Esophagus (tissue), 2 donors: ENCODE data around the gene FOXB1. TPM values are rescaled to one million over a fixed set of nuclear protein-coding genes. Genes with fewer than 3 reads are reported as not detected.

ENCODE experiments used
- H3K27ac ChIP-seq, 2 donors: one replicate each; pipeline ENCODE4 v1.5.1; 2013; ENCODE audit warnings: low read depth in 2 of 2, mild to moderate bottlenecking in 2 of 2, inconsistent platforms in 1 of 2, low read length in 1 of 2, moderate library complexity in 1 of 2
- H3K27me3 ChIP-seq, 2 donors: one replicate each; pipeline ENCODE4 v1.6.1; 2013; ENCODE audit warnings: low read length in 2 of 2, control low read depth in 1 of 2, mild to moderate bottlenecking in 1 of 2; ENCODE audit not compliant: insufficient read depth in 2 of 2, control insufficient read depth in 1 of 2
- H3K36me3 ChIP-seq, 2 donors: one replicate each; pipeline ENCODE4 v1.6.1; 2013; ENCODE audit warnings: low read length in 1 of 2; ENCODE audit not compliant: control insufficient read depth in 2 of 2, insufficient read depth in 2 of 2
- H3K4me1 ChIP-seq, 2 donors: one replicate each; pipeline ENCODE4 v1.6.1; 2013; ENCODE audit warnings: low read length in 1 of 2; ENCODE audit not compliant: control insufficient read depth in 2 of 2, insufficient read depth in 2 of 2
- H3K4me3 ChIP-seq, 2 donors: one replicate each; pipeline ENCODE4 v1.5.1; 2013; ENCODE audit warnings: low read length in 2 of 2, mild to moderate bottlenecking in 2 of 2, low read depth in 1 of 2, moderate library complexity in 1 of 2
- H3K9me3 ChIP-seq, 2 donors: one replicate each; pipeline ENCODE4 v1.6.1; 2013; ENCODE audit warnings: mild to moderate bottlenecking in 2 of 2, low read depth in 1 of 2, low read length in 1 of 2, moderate library complexity in 1 of 2; ENCODE audit not compliant: control insufficient read depth in 2 of 2, insufficient read depth in 1 of 2
- WGBS, 2 donors: extraction: QIAGEN DNeasy Blood & Tissue Kit; methylation state at CpG; one replicate each; pipeline ENCODE4 v1.1.7; 2013; 5-methylcytosine and 5-hydroxymethylcytosine counted together
- polyA plus RNA-seq, 2 donors: library from polyadenylated mRNA; stranded (reverse); fragments of 200-250 nt; gene quantifications; one replicate each; pipeline ENCODE4 v1.2.3, GENCODE V29; 2013
- donor health status: healthy with polysubstance abuse.
- donor health status: Bipolar disorder and iron deficiency.

The FOXB1 gene
- polyA plus RNA-seq, 2 donors, result not detected

DNA sequence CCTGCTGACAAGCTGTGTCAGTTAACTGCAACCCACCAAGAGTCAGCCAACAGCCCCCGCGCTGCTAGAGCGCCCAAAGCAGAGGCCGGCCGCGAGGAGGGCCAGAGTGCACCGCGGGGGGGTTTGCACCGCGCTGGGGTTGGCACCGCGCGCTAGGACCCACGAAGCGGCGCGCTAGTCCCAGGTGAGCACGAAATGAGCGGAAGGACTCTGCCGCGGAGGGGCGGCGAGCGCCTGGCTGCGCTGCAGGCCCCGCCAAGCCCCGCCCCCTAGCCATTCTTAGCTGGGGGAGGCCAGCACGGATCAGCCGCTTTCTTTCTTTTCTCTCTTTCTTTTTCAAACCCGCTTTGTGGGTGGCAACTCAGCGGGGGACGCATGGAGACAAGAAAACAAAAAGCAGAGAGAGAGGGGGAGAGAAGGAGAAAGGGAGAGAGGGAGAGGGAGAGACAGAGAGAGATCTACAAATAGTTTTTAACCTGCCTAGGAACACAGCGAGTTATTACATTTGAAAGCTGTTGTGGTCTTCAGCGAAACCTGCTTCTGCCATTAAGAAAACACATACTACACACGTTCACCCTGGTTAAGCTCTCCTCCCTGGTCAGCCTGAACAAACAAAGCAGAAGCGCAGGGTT is 6.9 kb upstream of the FOXB1 start:
- 3 to 5% methylated on average over 36 of the region's 36 CpGs for WGBS, 2 donors
- Histone ChIP-seq H3K4me1 (peaks cover 3 to 4% of the 10 kb centered on the region in 2 donors), H3K36me3 (no peaks in the 10 kb centered on the region), H3K27ac (no peak overlapping the region), H3K4me3 (peak overlapping the region in 1 of 2 donors; percentile 12), H3K27me3 (peaks cover 14 to 50% of the 10 kb centered on the region in 2 donors), H3K9me3 (peaks cover 0 to 4% of the 10 kb centered on the region in 2 donors)

DNA sequence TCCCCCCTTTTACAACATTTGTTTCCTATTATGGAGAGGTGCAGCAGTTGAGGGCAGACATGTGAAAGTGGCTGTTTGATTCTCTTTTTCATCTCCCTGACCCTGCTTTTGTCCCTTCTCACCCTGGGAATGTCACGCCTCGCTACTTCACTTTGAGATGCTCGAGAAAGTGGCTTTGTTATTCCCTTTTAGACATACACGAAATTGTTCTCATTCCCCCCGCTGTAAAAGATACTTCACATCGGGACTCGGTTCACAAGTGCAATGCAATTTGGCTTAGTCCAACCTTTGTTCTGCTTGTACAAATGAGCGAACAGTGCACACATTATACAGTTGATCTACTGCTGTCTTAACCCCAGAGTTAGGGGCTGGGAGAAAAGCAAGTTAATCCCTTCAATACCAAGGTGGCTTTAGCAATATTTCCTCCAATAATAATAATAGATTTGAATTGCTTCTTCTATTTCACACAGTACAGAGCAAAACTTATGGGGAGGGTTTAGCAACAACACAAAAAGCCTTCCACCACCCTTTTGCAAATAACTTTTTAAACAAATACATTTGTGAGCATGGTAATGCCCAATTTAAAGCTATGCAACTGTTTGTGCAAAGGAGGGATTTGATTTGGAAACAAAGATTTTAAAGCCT is 5.7 kb upstream of the FOXB1 start:
- WGBS, 2 donors, result 18 to 22% methylated on average over 8 of the region's 8 CpGs
- Histone ChIP-seq H3K27me3 (peaks cover 6 to 53% of the 10 kb centered on the region in 2 donors), H3K4me1 (peaks cover 3 to 4% of the 10 kb centered on the region in 2 donors), H3K9me3 (peaks cover 0 to 4% of the 10 kb centered on the region in 2 donors), H3K4me3 (no peak overlapping the region), H3K36me3 (no peaks in the 10 kb centered on the region), H3K27ac (no peak overlapping the region)

DNA sequence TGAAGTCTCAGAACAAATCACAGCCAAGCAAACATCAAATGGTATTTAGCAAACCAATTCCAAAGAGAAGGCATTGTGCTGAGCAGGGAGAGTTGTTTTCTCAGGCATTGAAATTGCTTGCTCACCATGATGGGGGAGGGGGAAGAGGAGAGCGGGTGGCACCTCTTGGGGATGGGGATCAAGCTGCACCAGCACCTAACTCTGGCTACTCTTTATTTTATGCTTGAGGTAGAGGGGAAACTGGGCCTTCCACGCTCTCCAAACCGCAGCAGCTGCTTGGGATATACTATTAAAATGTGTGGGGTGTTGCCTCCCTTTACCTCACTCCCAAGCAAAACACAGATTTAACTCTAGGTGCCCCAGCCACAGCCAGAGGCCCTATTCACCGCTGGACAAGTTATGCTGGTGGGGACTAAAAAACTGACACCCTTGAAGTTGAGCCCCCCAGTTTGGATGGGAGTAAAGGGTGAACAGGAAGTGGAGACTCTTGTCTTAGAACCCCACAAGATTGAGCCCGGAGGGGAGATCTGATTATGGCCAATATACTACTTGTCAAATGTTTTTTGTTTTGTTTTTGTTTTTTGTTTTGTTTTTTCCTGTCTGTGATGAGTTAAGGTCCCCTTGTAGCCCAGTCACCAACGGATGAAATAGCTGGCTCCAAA is 5.0 kb upstream of the FOXB1 start:
- WGBS, 2 donors, result 8 to 10% methylated on average over 6 of the region's 6 CpGs

DNA sequence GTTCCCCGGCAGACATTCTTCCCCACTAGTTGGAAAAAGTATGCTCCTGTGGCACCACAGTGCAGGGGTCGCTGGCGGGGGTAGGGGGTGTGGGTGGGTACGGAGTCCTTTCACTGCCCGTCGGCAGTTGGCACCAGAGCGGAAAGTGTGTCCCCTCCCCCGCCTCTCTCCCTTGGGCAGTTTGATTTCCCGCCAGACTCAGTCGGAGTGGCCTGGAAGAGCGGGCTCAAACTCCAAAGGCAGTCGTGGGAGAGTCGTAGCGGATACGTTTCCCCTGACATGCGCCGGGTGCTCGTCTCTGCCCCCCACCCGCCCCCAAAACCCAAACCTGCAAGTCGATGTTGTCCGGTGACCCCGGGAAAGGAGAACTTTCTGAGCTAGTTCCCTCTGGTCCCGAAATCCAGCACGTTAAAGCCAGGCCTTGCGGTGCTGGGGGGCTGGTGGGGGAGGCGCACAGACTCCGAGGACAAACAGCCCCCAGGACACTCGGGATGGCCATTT is 4.4 kb upstream of the FOXB1 start:
- H3K4me1 ChIP-seq, result peaks cover 10 to 13% of the 10 kb centered on the region in 2 donors
- 7 to 8% methylated on average over 26 to 28 of the region's 28 CpGs for WGBS, 2 donors
- H3K36me3 ChIP-seq, result no peaks in the 10 kb centered on the region
- no peak overlapping the region for H3K27ac ChIP-seq
- peaks cover 0 to 4% of the 10 kb centered on the region in 2 donors for H3K9me3 ChIP-seq
- no peak overlapping the region for H3K4me3 ChIP-seq
- H3K27me3 ChIP-seq, result peaks cover 12 to 55% of the 10 kb centered on the region in 2 donors

More for the DNA sequence above, 5.0 kb upstream of the FOXB1 start:
- peaks cover 12 to 52% of the 10 kb centered on the region in 2 donors for H3K27me3 ChIP-seq
- H3K9me3 ChIP-seq, result peaks cover 0 to 4% of the 10 kb centered on the region in 2 donors
- H3K4me3 ChIP-seq, result no peak overlapping the region
- H3K36me3 ChIP-seq, result no peaks in the 10 kb centered on the region
- no peak overlapping the region for H3K27ac ChIP-seq
- H3K4me1 ChIP-seq, result peaks cover 7% of the 10 kb centered on the region in 2 donors

DNA sequence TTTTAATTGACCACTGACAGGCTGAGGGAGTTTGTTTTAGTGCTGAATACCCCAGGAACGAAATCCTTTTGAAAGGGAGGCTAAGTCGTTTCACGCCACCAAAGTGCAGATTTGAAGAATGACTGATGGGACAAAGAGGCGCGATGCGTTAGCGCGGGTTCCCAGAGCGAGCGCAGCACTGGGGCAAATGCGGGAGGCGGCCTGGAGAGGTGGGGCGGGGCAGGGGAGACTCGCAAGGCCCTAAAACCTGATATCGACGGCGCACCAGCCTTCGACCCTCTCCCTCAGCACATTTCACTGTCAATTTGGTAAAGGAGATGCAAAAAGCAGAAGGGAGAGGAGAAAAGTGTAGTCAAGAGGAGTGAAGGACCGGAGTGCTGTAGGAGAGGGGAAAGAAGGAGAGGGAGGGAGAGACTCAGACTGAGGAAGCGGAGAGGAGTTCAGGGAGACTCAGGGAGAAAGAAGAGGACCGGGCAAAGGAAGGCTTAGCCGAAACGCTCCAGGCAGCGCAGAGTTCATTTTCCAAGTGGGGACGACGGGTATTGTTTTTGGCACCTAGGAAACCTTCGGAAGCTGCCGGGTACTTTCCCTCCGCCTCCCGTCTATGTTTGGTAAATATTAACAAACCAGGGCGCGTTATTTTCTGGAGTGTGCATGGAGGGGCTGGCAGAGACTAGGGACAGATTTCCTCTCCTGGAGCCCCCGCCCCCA is 3.8 kb upstream of the FOXB1 start:
- Histone ChIP-seq H3K9me3 (peaks cover 0 to 4% of the 10 kb centered on the region in 2 donors), H3K4me3 (no peak overlapping the region), H3K4me1 (peaks cover 17 to 19% of the 10 kb centered on the region in 2 donors), H3K36me3 (no peaks in the 10 kb centered on the region), H3K27me3 (peaks cover 9 to 55% of the 10 kb centered on the region in 2 donors), H3K27ac (no peak overlapping the region)
- 6 to 7% methylated on average over 33 of the region's 33 CpGs for WGBS, 2 donors

DNA sequence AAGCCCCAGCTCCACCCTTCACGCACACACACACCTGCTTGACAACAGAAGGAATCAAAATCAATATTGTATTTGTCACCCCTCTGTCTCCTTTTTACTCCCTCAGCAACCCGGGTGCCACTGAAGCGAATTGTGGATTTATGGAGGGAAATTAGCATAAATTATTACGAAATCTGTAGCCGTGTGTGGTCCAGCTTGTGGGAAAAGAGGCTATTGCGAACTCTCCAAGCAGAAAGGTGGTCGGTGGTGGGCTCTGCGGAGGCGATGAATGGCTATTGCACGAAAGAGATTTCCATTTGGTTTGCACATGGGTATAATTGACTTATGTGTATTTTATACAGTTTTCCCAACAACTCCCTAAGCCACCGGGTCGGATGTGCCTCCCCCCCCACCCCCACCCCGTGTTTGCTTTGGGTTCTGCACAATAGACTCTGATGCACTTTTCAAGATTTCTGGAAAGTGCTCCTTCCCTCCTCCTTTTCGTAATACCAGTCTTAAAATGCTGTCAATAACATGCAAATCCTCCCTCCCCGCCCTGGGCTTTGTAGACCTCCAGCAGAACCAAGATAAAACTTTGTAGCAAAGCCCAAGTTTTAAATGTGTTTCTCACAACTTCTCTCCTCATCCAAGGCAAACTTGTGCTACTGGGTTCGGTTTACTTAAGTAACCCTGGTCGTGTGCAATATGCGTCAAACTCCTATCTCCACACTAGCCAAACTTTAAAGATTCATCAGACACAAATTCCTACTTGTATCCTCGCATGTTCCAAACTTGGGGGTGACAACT is 3.1 kb upstream of the FOXB1 start:
- Histone ChIP-seq H3K27ac (no peak overlapping the region), H3K4me1 (peaks cover 24 to 26% of the 10 kb centered on the region in 2 donors), H3K36me3 (no peaks in the 10 kb centered on the region), H3K4me3 (no peak overlapping the region), H3K27me3 (peaks cover 7 to 61% of the 10 kb centered on the region in 2 donors), H3K9me3 (peaks cover 2 to 4% of the 10 kb centered on the region in 2 donors)
- WGBS, 2 donors, result 11 to 13% methylated on average over 19 of the region's 19 CpGs

DNA sequence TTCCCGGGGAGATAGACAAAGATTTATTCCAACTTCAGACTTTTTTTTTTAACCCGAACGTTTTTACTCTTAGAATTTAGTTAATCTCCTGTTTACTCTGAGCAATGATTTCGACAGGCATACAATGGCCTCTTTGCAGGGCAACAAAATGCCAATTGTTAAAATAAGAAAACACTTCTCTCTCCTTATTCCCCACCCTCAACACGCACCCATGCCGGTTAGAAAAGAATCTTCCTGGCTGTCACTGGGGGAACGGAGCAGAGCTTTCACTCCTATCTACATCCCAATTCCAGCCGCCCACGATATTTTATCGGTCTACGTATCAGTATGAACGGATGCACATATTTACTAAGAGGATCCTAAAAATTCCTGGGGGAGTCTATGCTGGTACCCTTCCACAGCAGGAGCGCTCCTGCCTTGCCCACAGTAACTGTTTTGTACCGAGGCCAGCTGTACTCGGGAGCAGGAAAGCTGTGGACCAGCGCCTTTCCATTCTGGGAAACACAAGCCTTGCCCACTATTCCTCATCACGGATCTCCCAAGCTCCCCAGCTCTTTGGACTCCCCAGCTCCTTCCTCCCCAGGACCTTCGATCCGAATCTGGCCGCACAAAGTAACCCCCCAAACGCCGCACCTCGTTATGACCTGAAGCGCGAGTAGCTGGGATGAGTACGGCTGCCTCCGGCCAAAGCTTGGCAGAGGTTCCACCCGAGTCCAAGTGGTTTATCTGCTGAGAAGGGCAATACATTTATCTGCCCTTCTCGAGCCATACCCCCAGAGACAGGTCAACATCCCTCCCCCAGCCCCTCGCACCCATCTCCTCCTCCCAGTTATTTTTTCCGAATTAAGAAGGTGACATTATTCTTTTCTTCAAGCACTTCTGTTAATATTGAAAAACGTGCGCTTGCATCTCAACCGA is 2.2 kb upstream of the FOXB1 start:
- Histone ChIP-seq H3K27me3 (peaks cover 7 to 62% of the 10 kb centered on the region in 2 donors), H3K27ac (no peak overlapping the region), H3K4me1 (peaks cover 27% of the 10 kb centered on the region in 2 donors), H3K36me3 (no peaks in the 10 kb centered on the region), H3K9me3 (peaks cover 2 to 4% of the 10 kb centered on the region in 2 donors), H3K4me3 (no peak overlapping the region)
- 8 to 12% methylated on average over 34 of the region's 34 CpGs for WGBS, 2 donors

DNA sequence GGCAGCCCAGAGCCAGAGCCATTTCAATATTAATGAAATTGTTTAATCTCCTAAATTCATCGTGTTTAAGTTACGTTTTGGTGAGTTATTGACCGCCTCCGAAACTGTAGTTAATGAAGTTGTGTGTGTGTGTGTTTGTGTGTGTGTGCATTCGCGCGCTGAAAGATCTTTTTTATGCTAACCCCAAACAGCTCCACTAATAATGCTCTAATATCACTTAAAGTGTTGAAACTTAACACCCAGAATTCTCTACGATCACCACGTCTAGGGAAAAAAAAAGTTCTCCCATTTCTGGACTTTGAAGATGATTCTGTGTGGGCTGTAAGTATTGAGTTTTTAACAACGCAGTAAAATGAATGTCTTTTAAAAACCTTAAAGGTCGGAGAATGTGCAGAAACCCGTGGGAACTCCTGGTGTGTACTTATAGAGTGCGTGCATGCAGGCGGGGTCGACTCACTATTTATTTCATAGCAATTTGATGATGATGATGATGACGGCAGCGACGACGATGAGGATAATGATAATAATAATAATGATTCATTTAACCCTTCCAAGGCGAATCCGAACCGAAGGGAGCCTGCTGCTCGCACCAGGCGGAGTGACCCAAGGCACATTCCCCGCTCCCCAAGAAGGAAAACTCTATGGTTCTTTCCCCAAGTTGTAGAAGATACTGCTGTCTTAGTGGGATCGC is 1.4 kb upstream of the FOXB1 start:
- 14 to 19% methylated on average over 26 of the region's 26 CpGs for WGBS, 2 donors
- no peak overlapping the region for H3K4me3 ChIP-seq
- H3K27me3 ChIP-seq, result peaks cover 7 to 58% of the 10 kb centered on the region in 2 donors

More for the DNA sequence above, 1.4 kb upstream of the FOXB1 start:
- H3K9me3 ChIP-seq, result peaks cover 2 to 4% of the 10 kb centered on the region in 2 donors
- peaks cover 23 to 24% of the 10 kb centered on the region in 2 donors for H3K4me1 ChIP-seq
- H3K36me3 ChIP-seq, result no peaks in the 10 kb centered on the region
- H3K27ac ChIP-seq, result no peak overlapping the region
